Measurements from ENCODE around the gene NSF.
"Not testable (repeated sequence)": the region's sequence is repeated elsewhere in the genome, so short reads cannot be mapped to it uniquely, and the experiment has no call there.

DNA sequence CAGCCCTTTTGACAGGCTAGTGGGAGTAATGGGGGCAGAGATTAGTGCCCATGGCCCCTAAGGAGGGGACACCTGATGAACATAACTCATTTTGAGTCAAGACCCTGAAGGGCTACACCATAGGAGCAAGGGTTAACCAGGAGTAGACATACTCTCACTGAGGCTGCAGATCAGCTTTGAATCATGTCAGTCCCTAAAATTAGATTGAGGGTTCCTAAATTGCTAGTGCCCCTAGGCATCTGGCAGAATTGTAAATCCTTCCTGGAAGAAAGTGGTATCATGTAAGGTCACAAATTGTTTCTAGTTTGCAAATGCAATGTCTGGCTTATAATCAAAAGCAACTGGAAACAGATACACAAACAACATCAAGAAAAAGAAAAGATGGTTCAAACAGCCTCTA is 87.3 kb downstream of the NSF start:
- TF ChIP-seq, protein P1, sequence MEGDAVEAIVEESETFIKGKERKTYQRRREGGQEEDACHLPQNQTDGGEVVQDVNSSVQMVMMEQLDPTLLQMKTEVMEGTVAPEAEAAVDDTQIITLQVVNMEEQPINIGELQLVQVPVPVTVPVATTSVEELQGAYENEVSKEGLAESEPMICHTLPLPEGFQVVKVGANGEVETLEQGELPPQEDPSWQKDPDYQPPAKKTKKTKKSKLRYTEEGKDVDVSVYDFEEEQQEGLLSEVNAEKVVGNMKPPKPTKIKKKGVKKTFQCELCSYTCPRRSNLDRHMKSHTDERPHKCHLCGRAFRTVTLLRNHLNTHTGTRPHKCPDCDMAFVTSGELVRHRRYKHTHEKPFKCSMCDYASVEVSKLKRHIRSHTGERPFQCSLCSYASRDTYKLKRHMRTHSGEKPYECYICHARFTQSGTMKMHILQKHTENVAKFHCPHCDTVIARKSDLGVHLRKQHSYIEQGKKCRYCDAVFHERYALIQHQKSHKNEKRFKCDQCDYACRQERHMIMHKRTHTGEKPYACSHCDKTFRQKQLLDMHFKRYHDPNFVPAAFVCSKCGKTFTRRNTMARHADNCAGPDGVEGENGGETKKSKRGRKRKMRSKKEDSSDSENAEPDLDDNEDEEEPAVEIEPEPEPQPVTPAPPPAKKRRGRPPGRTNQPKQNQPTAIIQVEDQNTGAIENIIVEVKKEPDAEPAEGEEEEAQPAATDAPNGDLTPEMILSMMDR (IDR thresholded peaks at IDR 0.05) = not testable (repeated sequence)
- TF ChIP-seq POLR2A (IDR thresholded peaks at IDR 0.05) = not testable (repeated sequence)
